RWPE1 (cell line): ENCODE measurements around the gene FBXL17.

Source experiments
- CTCF ChIA-PET: fragments of 350-600 bp; sonication (Branson Sonifier 250); formaldehyde crosslinking; extraction: SDS; loops from one replicate; lab custom pipeline; 2021; lab: Yijun Ruan, JAX
- POLR2A ChIA-PET: fragments of 400-600 bp; formaldehyde crosslinking; extraction: SDS; loops from one replicate; lab custom pipeline; 2020; ENCODE audit warnings: antibody characterized with exemption; ENCODE audit not compliant: low non-redundant PET; lab: Yijun Ruan, JAX
- DNase-seq: peaks from one replicate; pipeline ENCODE4 v3.0.0; 2012; ENCODE audit warnings: low spot score
- H3K27ac ChIP-seq: fragments of 450-650 bp; 2 replicates; pipeline ENCODE4 v1.5.1; 2017
- TF ChIP-seq, protein P1 (sequence below): fragments of 450-650 bp; conservative IDR thresholded peaks from 2 replicates; pipeline ENCODE4 v1.5.1; 2017; ENCODE audit warnings: low read depth, mild to moderate bottlenecking

FBXL17 gene

DNA sequence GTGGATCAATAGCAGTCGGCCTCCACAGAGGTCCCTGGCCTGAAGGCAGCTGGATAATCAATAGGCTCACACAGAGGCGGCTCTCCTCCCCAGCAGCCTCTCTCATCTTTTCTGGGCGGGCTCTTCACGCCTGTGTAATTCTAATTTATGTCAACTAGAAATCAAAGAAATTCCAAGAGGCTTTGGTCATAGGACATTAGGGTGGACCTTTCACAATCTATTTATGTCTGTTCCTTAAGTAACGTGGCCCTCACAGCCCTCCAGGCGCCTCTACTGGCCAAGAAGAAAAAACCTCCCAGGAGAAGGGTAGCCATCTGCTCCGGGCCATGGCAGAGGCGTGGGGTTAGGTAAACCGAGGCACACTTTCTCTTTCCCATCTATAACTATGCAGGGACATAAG, 506.1 kb downstream of the FBXL17 start:
- peak; percentile 20 for DNase-seq
- CTCF ChIA-PET: no interaction called here
- POLR2A ChIA-PET: no interaction called here
- TF ChIP-seq, protein P1, sequence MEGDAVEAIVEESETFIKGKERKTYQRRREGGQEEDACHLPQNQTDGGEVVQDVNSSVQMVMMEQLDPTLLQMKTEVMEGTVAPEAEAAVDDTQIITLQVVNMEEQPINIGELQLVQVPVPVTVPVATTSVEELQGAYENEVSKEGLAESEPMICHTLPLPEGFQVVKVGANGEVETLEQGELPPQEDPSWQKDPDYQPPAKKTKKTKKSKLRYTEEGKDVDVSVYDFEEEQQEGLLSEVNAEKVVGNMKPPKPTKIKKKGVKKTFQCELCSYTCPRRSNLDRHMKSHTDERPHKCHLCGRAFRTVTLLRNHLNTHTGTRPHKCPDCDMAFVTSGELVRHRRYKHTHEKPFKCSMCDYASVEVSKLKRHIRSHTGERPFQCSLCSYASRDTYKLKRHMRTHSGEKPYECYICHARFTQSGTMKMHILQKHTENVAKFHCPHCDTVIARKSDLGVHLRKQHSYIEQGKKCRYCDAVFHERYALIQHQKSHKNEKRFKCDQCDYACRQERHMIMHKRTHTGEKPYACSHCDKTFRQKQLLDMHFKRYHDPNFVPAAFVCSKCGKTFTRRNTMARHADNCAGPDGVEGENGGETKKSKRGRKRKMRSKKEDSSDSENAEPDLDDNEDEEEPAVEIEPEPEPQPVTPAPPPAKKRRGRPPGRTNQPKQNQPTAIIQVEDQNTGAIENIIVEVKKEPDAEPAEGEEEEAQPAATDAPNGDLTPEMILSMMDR: no peak
- no peak overlapping the region for H3K27ac ChIP-seq

DNA sequence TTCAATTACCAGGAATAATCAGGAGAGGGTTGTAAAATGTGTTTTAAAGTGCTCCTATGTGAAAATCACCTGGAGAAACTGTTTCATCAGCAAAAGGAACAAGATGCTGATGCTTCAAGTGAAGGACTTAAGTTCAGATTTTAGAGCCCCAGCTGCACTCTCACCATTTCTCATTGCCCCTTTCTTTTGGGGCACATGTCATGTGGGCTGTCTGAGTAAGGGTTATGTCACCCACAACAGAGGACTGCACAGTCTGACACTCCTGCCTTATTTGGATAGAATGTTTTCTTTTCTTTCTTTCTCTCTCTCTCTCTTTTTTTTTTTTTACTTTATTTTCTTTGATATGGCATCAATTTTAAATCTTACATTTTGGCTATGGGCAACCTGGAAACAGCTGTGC, 507.1 kb downstream of the FBXL17 start:
- POLR2A ChIA-PET: no interaction called here
- TF ChIP-seq, protein P1: no peak
- DNase-seq: no peak
- H3K27ac ChIP-seq: no peak overlapping the region
- CTCF ChIA-PET: interaction anchor here (0.5 kb wide), 1 partner anchor 137 kb away, joined by 3 read pairs; no protein-coding TSS in a partner anchor

- ChIA-PET CTCF (no interaction called here), POLR2A (no interaction called here)
- TF ChIP-seq, protein P1: no peak
- no peak for DNase-seq
- no peak overlapping the region for H3K27ac ChIP-seq
Observed at GRCh38 chr5:107873877-107874276, 508.0 kb downstream of the FBXL17 start.

GRCh38 chr5:107871023-107871422, 510.9 kb downstream of the FBXL17 start:
- POLR2A ChIA-PET: no interaction called here
- TF ChIP-seq, protein P1: no peak
- CTCF ChIA-PET: interaction anchor here (0.6 kb wide), 1 partner anchor 82 kb away, joined by 5 read pairs; no protein-coding TSS in a partner anchor
- H3K27ac ChIP-seq: no peak overlapping the region
- DNase-seq: no peak

DNA sequence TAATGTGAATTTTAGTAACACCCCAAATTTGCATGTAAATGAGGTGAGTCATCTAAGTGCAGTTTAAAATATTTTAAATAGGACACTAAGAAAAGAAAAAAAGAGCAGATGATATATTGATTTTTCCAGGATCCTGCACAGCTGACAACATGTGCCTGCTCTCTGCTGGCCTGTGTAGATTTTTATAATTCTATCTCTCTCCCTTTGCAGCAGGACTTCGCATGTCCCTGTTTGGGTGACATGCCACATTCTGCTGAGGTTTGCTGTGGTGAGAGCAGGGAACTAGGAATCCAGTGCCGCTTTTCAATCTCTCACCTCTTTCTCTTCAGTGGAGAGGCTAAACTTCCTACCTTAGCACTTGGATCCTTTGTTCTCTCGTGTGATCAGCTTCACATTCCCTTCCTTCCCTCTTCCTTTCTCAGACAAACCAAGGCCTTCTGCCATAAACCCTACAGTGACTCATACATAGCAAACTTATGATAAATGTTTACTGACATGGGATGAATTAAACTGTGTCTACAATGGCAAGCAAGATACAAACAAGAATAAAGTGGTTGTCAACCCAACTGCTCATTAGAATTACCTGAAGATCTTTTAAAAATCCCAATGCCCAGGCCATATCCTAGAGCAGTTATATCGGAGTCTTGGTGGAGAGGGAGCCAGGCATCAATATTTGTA, 512.3 kb downstream of the FBXL17 start:
- CTCF ChIA-PET: interaction anchor here (0.5 to 1.1 kb wide), 2 partner anchors 246 to 297 kb away, joined by 3 to 4 read pairs; no protein-coding TSS in a partner anchor
- no peak overlapping the region for H3K27ac ChIP-seq
- TF ChIP-seq, protein P1: no peak
- POLR2A ChIA-PET: interaction anchor here (0.6 kb wide), 1 partner anchor 13 kb away, joined by 3 read pairs; no protein-coding TSS in a partner anchor
- DNase-seq: peak; percentile 86

GRCh38 chr5:107868650-107869409, 513.1 kb downstream of the FBXL17 start:
- TF ChIP-seq, protein P1: no peak
- CTCF ChIA-PET: interaction anchor here (1.1 kb wide), 1 partner anchor 297 kb away, joined by 3 read pairs; no protein-coding TSS in a partner anchor
- no peak overlapping the region for H3K27ac ChIP-seq
- POLR2A ChIA-PET: no interaction called here
- no peak for DNase-seq
